GM12878 (cell line): ENCODE measurements around the gene RTP5. TPM values are rescaled to one million over a fixed set of nuclear protein-coding genes. Genes with fewer than 3 reads are reported as not detected.

Source experiments
- BRCA1 ChIP-seq: IDR thresholded peaks from 2 replicates; pipeline ENCODE4 v1.6.1; 2011; ENCODE audit warnings: low read depth, low read length, improper control_type of control experiment
- CREB1 ChIP-seq: IDR thresholded peaks from 2 replicates; pipeline ENCODE4 v1.6.1; 2012; ENCODE audit warnings: low read depth, mild to moderate bottlenecking, inconsistent platforms
- HDAC6 ChIP-seq: fragments of 200-600 bp; sonication (generic); IDR thresholded peaks from one replicate; pipeline ENCODE4 v1.8.0; 2017; ENCODE audit warnings: antibody characterized with exemption; ENCODE audit not compliant: unreplicated experiment
- HDGF ChIP-seq: fragments of 450-650 bp; IDR thresholded peaks from 2 replicates; pipeline ENCODE4 v1.6.1; 2016; ENCODE audit warnings: antibody characterized with exemption
- HSF1 ChIP-seq: fragments of 150-350 bp; IDR thresholded peaks from 2 replicates; pipeline ENCODE4 v1.6.1; 2014; ENCODE audit warnings: mild to moderate bottlenecking, low read depth, low read length
- IRF5 ChIP-seq: fragments of 450-650 bp; IDR thresholded peaks from 2 replicates; pipeline ENCODE4 v1.6.1; 2017; ENCODE audit warnings: borderline replicate concordance
- MXI1 ChIP-seq: fragments of 150-350 bp; IDR thresholded peaks from 2 replicates; pipeline ENCODE4 v1.6.1; 2011; ENCODE audit warnings: low read depth, mild to moderate bottlenecking, inconsistent platforms, low read length, improper control_type of control experiment
- POU2F2 ChIP-seq: IDR thresholded peaks from 3 replicates; pipeline ENCODE4 v1.6.1; 2011; ENCODE audit warnings: low read depth, mild to moderate bottlenecking, low read length, borderline replicate concordance
- PRDM15 ChIP-seq: fragments of 450-650 bp; formaldehyde crosslinking; IDR thresholded peaks from 2 replicates; pipeline ENCODE4 v1.4.0; 2020; ENCODE audit warnings: mild to moderate bottlenecking, moderate library complexity
- SKIL ChIP-seq: fragments of 450-650 bp; IDR thresholded peaks from 2 replicates; pipeline ENCODE4 v1.6.1; 2017; ENCODE audit warnings: mild to moderate bottlenecking, low read depth, inconsistent platforms; ENCODE audit not compliant: poor library complexity, severe bottlenecking
- SP1 ChIP-seq: IDR thresholded peaks from one replicate; pipeline ENCODE4 v1.6.1; 2011; ENCODE audit warnings: low read depth, low read length
- SREBF2 ChIP-seq: IDR thresholded peaks from 2 replicates; pipeline ENCODE4 v1.6.1; 2012; ENCODE audit warnings: mild to moderate bottlenecking, low read length
- TCF3 ChIP-seq: IDR thresholded peaks from 2 replicates; pipeline ENCODE4 v1.6.1; 2012; ENCODE audit warnings: low read depth, mild to moderate bottlenecking, low read length, borderline replicate concordance; ENCODE audit not compliant: insufficient read depth
- USF2 ChIP-seq: IDR thresholded peaks from 2 replicates; pipeline ENCODE4 v1.6.1; 2011; ENCODE audit warnings: low read depth, low read length, improper control_type of control experiment, borderline replicate concordance
- polyA plus RNA-seq, 11 experiments: library from polyadenylated mRNA; depleted of rRNA in 4 of 11; unstranded in 6 of 11; stranded (reverse) in 5 of 11; fragments of >200 nt; fragmentation: Nextera tagmentation in 4 of 11; fragmentation: Illumina TruSeq in 1 of 11; extraction: Ambion mirVana in 4 of 11; extraction: Trizol in 1 of 11; gene quantifications; 1 replicate in 1 of 11; 2 replicates in 10 of 11; pipeline versions ENCODE4 v1.2.1 to v1.2.3, GENCODE V29; 2011 to 2016; ENCODE audit warnings: inconsistent platforms in 2 of 11, missing spikeins in 2 of 11, low read depth in 1 of 11
- total RNA-seq, 4 experiments: library from RNA; depleted of rRNA in 3 of 4; stranded (reverse); fragments of >200 nt in 3 of 4; fragmentation: Illumina TruSeq in 1 of 4; extraction: Trizol in 1 of 4; gene quantifications; 2 replicates each; pipeline versions ENCODE4 v1.2.1 to v1.2.3, GENCODE V29; 2013 to 2021
- TF ChIP-seq, protein P1 (sequence below): fragments of 450-650 bp; IDR thresholded peaks from 2 replicates; pipeline ENCODE4 v1.6.1; 2016; ENCODE audit warnings: mild to moderate bottlenecking, moderate library complexity, borderline replicate concordance

Gene RTP5
- total and polyA plus RNA-seq, 10 of the 15 experiments (the other 5 are each of a cell fraction or from before 2014, with no cell fraction given): 0.05 TPM; not detected in 9

- TF ChIP-seq SKIL: no peak
- TF ChIP-seq, protein P1, sequence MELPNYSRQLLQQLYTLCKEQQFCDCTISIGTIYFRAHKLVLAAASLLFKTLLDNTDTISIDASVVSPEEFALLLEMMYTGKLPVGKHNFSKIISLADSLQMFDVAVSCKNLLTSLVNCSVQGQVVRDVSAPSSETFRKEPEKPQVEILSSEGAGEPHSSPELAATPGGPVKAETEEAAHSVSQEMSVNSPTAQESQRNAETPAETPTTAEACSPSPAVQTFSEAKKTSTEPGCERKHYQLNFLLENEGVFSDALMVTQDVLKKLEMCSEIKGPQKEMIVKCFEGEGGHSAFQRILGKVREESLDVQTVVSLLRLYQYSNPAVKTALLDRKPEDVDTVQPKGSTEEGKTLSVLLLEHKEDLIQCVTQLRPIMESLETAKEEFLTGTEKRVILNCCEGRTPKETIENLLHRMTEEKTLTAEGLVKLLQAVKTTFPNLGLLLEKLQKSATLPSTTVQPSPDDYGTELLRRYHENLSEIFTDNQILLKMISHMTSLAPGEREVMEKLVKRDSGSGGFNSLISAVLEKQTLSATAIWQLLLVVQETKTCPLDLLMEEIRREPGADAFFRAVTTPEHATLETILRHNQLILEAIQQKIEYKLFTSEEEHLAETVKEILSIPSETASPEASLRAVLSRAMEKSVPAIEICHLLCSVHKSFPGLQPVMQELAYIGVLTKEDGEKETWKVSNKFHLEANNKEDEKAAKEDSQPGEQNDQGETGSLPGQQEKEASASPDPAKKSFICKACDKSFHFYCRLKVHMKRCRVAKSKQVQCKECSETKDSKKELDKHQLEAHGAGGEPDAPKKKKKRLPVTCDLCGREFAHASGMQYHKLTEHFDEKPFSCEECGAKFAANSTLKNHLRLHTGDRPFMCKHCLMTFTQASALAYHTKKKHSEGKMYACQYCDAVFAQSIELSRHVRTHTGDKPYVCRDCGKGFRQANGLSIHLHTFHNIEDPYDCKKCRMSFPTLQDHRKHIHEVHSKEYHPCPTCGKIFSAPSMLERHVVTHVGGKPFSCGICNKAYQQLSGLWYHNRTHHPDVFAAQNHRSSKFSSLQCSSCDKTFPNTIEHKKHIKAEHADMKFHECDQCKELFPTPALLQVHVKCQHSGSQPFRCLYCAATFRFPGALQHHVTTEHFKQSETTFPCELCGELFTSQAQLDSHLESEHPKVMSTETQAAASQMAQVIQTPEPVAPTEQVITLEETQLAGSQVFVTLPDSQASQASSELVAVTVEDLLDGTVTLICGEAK: no peak
- no peak for TF ChIP-seq SREBF2
- TF ChIP-seq TCF3: peak; percentile 77; the same call in 1 of the 2 replicates
- TF ChIP-seq HSF1: no peak
- no peak for TF ChIP-seq PRDM15 (CRISPR knock-in tag)
- 0 out of 2 replicates have a peak, but pooled peaks have one; percentile 25 for TF ChIP-seq CREB1
- no peak for TF ChIP-seq HDAC6
- no peak for TF ChIP-seq HDGF
- no peak for TF ChIP-seq IRF5
- TF ChIP-seq POU2F2: peak; percentile 22; the same call in 1 of the 3 replicates
- peak; percentile 32 for TF ChIP-seq SP1
- no peak for TF ChIP-seq BRCA1
- no peak for TF ChIP-seq MXI1
- TF ChIP-seq USF2: no peak
Measured at GRCh38 chr2:241844066-241844728, 25.3 kb upstream of the RTP5 start (continued).
